DMS79 treated with DMSO at 0.1 percent for 48 hours (cell line): ENCODE data around the gene SLC4A2.
A peak's percentile ranks its signal among the peaks of the same experiment; 100 is the strongest.

Experiments used
- DNase-seq: peaks from one replicate; lab custom pipeline; 2025; lab: John Stamatoyannopoulos, UW

The SLC4A2 gene

DNA sequence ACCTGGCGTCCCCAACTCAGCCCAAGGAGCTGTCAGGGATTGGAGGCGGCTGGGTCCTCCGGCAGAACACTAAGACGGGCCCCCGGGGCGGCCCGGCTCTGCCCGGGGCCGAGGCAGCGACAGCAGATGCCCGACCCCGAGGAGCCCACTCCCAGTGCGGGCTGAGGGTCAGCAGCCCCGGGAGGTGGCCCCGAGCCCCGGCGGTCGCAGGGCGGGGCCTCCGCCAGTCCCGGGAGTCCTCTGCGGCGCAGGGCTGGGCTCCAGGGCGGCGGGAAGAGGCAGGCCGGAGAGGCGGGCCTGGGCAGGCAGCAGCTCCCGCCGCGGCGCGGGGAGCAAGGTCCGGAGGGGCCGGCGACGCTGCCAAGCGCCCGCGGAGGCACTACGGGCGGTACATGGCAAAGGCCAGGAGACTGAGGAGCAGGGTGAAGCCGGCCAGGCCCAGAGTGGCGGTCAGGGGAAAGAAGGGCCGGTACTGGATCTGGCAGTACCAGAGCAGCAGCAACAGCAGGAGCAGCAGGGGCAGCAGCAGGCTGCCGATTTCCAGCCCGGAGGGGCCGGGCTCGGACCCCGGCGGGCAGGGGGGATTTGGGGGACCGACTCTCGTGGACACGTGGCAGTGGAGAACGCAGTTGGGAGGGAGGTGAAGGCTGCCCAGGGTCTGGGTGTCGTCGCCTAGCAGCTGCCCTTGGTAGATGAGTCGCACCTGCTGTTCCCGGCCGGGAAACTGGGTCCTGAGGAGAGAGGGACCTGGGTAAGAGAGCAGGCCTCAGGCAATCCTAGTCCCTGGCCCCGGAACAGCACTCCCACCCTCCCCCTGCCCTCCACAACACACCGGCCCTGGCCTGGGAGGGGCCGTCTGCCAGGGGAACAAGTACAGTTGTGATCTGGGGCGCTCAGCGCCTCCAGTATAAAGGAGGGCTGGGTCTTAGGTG lies 22.0 kb downstream of the SLC4A2 start:
- DNase-seq = no peak

GRCh38 chr7:151082141-151083070 lies 23.0 kb downstream of the SLC4A2 start:
- DNase-seq = no peak

DNA sequence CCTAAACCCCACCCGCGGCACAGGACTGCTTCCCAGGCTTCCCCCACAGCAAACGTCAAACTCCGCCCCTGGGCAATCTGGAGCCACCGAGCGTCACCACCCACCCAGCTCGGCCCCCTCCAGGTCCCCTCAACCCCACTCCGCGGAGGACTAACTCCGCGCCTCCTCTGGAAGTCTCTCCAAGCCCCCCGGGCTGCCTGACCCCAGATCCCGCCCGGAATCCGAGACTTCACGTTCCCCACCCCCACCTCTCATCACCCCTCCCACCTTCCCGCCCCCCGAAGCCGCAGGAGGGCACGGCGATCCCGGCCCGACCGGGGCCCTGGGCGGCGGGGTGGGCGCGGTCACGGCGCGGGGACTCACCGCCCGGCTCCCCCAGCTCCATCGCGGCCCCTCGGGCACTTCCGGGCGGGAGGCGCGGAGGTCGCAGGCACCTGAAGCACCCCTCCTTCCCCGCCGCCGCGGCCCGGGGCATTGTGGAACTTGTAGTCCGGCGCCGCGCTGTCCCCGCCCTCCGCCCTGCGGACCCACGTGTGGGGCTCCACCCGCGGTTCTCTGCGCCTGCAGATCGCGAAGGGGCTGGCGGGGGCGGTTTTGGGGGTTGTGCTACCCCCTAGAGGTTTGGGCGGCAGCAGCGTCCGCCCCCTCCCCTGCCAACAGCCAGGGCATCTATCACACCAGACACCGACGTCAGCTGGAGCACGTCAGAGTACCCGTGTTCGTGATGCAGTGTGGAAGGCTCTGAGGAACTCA lies 23.9 kb downstream of the SLC4A2 start, which contains the start of gene TMUB1:
Gene TMUB1, minus strand, starts transcription at position 423 of the 753 bp plus-strand sequence. CDS start 930 bp downstream, outside the sequence.
- DNase-seq = peak; percentile 12

DNA sequence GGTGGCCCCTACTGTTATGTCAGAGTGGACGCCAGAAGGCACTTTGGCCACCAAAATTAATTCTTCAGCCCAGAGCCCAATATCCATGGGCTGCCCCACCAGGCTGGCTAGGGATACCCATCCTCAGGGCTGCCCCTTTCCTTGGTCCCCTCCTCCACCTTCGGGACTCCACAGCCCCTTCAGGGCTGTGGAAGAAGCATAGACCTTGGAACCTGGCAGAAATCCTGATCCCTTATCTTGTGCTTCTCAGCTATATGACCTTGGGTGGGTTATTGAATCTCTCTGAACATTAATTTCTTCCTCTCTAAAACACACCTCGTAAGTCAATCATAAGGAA lies 24.4 kb downstream of the SLC4A2 start:
- no peak for DNase-seq

DNA sequence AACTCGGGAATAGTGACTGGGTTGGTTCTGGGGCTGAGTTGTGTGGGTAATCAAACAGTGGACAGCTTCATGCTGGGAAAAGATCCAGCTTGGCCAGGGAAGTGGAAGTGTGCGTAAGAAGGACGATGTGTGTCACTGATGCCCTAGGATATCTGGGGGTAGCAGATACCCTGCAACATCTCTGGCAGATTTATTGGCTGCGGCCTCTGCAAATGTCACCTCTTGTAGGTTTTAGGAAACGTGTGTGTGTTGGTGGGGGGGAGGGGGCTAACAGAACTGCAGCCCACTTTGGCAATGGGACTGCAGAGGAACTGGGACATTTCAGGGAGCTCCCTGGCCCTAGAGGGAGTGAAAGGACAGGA lies 25.9 kb downstream of the SLC4A2 start:
- no peak for DNase-seq

DNA sequence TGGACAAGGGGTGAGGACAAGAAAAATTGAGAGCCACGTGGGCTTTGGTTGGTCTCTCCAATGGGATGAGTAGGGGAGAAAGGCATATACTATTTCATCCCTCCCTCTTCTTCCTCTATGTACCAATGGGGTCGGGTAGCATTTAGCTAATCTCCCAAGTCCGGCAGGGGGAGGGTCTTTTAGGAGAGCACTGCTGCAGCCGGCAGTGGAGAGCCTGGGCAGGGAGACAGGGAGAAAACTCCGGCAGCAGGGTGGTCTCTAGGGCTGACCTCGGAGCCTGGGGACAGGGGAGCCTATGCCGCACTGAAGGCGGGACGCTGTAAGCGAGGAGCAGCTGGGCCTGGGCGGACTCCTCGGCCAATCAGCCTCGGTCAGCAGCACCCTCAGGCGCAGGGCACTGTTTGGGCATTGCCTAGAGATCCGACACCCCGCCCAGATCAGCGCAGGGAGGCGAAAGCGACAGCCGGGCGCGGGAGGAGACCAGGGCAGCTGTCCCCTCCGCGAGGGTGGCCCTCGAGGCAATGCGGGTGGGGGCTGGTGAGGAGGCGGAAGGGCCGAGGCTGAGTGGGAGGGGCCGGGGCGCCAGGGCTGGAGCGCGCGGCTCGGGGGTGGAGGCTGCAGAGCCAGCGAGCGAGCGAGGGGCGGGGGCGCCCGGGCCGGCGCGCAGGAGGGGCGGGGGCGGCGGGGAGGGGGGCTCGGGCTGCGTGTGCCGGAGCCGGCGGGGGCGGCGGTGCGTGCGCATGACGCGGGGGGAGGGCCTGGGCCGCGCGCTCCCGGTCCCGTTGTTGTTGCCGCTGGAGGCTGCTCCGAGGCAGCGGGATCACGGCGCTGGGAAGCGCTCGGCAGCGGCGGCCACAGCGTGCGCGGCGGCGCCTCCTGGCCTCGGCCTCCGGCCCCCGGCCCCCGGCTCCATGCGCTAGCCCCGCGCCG lies 26.6 kb downstream of the SLC4A2 start, which contains the start of gene AGAP3:
Gene AGAP3, plus strand, starts transcription at position 785 of the 930 bp plus-strand sequence. CDS start 267 bp downstream, outside the sequence.
- DNase-seq = peak; percentile 18

GRCh38 chr7:151086802-151087244 lies 27.4 kb downstream of the SLC4A2 start:
- DNase-seq = no peak

DNA sequence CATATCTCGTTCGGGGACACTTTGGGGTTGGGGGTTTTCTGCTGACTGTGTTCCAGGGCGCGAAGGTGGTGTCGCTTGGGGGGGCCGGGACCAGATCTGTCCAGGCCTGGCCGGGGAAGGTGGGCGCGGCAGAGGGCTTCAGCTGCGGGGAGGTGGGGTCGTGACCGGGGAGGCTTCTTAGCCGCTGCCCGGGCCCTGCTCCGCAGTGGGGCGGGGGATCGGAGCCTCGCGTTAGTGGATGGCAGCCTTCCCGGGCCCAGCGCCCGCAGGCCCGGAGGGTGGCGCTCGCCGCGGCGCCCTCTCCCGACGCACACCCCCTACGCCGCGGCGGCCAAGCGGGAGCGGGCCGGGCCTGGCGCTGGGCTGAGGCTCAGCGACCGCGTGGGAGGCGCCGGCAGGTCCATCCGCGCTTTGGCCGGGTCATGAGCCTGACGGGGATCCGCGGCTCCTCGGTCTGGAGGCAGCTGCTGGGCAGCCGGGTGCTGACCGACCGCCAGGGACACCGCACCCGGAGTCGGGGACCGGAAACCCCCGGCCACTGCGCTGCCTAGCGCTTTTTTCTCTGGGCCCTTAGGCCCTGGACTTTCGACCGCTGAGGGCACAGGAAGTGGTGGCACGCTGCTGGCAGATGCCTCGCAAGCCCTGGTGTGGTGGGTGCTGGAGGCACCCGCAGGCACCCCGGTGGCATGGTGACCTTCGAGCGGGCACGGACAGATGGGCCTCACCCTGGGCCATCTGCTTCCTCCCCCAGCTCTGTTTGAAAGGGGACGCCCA lies 28.0 kb downstream of the SLC4A2 start:
- no peak for DNase-seq

GRCh38 chr7:151088019-151088855 lies 28.8 kb downstream of the SLC4A2 start:
- DNase-seq = no peak

DNA sequence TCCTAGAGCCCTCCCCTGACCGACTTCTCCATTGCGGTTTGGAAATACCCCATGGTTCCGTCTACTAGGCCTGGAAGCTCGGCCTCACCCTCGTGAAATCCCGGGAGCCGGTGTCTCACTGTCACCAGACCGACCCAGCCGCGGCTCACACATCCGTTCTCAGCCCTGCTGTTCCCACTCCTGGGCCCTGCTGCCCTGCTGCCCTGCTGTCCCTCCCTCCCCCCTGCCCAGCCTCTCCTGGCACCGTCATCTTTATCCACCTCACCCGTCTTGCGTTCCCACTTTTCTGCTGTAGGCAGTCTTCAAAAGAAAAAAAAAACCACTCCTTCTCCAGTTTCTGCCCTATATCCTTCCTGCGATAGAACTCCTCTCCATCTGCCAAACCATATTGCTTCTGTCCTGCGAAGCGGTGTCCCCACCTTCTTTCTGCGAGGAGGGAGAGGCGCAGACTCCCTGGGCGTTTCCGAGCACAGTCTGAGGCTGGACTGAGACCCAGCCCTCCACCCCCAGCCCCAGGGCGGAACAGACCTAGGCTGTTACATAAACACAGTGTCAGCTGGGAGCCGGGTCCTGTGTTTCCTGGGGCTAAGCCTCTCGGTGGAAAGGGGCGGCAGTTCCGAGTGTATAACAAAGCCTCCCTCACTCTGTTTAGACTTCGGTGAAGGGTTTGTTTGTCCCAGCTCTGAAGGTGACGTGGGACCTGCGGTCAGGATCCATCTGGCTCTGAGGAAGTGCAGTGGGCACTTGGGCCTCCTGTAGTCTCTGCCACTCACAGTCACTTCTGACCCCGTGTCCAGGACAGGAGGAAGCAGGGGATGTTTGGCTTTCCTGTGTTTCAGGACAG lies 29.7 kb downstream of the SLC4A2 start:
- DNase-seq = no peak

DNA sequence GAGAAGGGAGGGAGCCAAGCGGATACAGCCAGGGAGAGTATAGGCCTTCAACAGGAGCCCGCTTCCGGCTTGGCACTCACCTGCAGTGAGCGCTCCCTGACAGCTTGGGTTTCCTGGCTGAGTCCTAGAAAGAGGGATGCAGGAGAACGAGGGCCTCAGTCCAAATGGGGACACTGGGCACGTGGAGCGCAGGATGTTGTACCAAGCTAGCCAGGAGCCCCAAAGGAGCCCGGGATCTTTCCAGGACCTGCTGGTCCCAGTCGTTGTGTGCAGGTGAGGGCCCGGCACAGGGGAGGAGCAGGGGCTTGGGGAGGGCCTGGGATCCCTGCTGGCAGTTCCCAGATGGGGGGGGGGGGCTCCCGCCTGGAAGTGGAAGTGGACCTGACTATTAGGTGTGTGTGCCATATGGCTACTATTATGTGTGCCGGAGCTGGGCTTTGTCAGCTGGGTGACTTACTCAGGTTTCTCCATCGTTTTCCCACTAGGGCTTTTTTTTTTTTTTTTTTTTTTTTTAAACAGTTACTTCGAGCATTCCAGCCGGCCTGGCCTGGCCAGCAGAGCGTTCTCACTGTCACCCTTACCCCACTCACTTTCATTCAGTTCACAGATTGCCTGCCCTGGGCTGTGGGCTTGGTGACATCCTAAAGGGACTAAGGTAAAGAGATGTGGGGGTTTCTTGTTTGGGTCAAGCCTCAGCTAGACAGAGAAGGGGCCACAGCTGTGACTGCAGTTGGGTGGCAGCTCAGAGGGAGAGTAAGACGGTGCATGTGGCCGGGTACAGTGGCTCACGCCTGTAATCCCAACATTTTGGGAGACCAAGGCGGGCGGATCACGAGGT lies 30.7 kb downstream of the SLC4A2 start:
- no peak for DNase-seq

DNA sequence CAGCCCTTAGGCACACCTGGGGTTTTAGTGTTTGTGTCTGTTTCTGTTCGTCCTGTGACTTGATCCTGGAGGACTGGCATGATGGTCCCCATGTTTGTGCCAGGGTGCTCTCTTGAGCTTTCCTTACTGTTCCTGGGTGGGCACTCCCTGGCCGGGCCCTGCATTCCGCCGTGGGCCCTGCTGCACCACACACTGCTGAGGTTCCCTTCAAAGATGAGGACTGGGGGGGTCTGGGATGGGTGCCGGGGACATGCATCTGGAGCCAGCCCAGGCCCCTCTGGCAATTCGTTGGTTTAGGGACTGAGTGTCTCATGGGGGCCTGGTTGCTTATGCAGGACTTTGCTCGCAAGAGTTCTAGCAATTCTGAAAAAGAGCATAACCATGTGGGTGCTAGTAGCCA lies 31.6 kb downstream of the SLC4A2 start:
- no peak for DNase-seq

- no peak for DNase-seq
These were observed 32.0 kb downstream of the SLC4A2 start for GRCh38 chr7:151091431-151091830.

GRCh38 chr7:151091988-151092387 lies 32.6 kb downstream of the SLC4A2 start:
- DNase-seq = no peak

DNA sequence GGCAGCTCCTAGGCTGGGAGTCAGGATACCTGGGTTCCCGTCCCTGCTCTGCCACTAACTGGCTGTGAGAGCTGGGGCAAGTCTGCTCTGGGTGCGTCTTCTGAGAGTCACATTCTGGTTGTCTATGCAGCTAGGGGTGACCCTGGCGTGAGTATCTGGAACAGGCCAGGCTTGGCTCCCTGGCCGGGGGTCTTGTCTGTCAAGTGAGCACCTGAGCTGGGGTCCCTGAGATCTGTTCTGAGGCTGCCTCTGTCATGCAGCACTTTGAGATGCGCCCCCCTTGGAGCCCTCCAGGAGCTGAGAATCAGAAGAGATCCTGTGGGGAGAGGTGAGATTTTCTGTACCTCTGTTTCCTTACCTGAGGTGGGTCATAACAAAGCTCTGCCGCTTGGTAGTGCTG lies 34.4 kb downstream of the SLC4A2 start:
- no peak for DNase-seq

GRCh38 chr7:151094675-151095074 lies 35.3 kb downstream of the SLC4A2 start:
- no peak for DNase-seq

DNA sequence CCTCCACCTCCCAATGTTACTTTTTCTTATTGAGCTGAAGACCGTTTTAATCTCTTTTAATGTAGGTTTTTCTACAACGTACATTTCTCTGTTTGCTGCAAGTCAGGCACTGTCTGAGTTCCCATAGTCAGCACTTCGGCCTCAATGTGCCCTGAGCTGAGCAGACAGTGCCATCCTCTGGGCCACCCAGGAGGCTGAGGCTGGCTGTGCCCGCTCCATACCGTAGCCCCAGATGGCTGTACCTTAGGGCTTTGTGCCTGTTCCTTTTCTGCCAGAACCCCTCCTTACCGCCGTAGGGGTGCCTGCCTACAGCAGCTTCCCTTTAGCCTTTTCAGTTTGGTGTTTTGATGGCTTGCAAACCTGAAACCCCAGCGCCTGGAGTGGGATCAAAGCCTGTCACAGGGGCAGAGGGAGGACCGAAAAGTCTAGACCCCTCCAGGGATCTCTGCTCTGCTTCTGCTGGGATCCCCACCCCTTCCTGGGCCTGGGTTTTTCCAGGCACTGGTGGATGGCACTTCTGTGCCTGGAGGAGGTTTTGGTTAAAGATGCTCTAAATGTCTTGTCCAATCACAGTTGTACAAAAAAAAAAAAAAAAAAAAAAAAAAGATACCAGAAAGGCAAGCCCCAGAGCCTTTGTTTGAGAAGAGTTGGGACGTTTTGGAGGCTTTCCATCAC lies 35.9 kb downstream of the SLC4A2 start:
- DNase-seq = no peak
